GM19455 (cell line): Measurements from ENCODE around the gene TAF4B.
"Not testable (repeated sequence)": the region's sequence is repeated elsewhere in the genome, so short reads cannot be mapped to it uniquely, and the experiment has no call there.

Experiments used
- ATAC-seq: cut with Tn5 transposase; IDR thresholded peaks from one replicate; pipeline ENCODE4 v1.9.1; 2021; ENCODE audit not compliant: unreplicated experiment

TAF4B gene

GRCh38 chr18:26237363-26237762, 11.1 kb downstream of the TAF4B start:
- ATAC-seq: not testable (repeated sequence)

- not testable (repeated sequence) for ATAC-seq
Measured at GRCh38 chr18:26238718-26239117, 12.5 kb downstream of the TAF4B start.

DNA sequence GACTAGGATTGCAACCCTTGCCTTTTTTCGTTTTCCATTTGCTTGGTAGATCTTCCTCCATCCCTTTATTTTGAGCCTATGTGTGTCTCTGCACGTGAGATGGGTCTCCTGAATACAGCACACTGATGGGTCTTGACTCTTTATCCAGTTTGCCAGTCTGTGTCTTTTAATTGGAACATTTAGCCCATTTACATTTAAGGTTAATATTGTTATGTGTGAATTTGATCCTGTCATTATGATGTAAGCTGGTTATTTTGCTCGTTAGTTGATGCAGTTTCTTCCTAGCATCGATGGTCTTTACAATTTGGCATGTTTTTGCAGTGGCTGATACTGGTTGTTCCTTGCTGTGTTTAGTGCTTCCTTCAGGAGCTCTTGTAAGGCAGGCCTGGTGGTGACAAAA, 16.1 kb downstream of the TAF4B start:
- not testable (repeated sequence) for ATAC-seq

GRCh38 chr18:26245434-26245833, 19.2 kb downstream of the TAF4B start:
- not testable (repeated sequence) for ATAC-seq

DNA sequence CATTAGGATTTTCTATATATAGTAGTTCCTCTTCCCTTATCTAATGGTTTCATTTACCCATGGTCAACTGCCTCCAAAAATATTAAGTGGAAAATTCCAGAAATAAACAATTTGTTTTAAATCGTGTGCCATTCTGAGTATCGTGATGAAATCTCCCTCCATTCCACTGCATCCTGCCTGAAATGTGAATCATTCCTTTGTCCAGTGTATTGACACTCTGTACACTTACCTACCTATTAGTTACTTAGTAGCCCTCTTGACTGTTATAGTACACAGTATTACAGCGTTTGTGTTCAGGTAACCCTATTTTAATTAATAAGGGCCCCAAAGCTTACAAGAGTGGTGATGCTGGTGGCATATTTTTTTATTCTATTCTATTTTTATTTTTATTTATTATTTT, 26.2 kb downstream of the TAF4B start:
- no peak for ATAC-seq

GRCh38 chr18:26254808-26255207, 28.6 kb downstream of the TAF4B start:
- ATAC-seq: not testable (repeated sequence)

DNA sequence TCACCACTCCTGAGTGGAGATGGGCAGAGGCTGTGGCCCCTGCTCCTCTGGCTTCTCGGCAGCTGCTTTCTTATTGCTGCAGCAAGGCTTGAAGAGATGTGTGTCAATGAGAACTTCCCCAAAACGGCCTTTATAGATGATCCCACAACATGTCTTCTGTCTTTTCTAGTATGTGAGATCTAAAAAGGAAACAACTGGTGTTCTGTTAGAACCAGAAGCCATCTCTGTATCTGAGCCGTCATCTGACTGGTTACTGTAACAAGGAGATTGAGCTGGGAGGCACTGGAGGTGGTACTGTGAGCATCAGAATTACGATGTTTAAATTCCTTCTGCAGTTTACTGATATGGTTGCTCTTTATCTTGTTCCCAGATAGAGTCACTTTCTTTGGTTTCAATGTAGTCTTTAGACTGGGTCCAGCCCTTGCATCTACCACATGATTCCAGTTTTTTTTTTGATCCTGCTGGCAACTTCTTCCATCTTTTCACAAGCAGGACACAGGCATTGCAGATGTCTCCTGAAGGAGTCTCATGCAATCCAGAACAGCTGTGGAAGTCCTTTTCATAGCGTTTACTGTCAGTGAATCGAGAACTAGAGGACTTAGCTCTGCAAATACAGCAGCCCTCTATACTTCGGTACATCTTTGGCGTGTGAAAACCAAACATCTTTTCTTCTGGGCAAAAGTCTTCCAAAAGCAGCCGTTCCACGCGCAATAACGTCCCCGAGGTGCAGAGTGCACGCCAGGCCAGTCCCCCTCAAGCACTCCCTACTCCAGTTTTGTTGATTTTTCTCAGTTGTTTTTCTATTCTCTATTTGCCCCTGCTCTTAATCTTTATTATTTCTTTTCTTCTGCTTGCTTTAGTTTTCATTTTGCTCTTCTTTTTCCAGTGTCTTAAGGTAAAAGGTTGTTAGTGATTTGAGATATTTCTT, 29.7 kb downstream of the TAF4B start:
- no peak for ATAC-seq

DNA sequence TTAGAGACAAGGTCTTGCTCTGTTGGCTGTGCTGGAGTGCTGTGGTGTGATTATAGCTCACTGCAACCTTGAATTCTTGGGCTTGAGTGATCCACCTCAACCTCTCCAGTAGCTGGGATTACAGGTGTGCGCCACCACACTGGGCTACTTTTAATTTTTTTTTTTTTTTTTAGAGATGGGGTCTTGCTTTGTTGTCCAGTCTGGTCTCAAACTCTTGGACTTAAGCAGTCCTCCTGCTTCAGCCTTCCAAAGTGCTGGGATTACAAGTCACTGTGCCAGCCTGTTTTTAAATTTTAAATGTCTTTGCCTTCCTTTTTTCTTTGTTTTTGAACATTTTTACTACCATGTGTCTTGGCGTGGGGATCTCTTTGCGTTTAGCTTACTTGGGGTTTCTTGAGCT, 32.5 kb downstream of the TAF4B start:
- no peak for ATAC-seq

DNA sequence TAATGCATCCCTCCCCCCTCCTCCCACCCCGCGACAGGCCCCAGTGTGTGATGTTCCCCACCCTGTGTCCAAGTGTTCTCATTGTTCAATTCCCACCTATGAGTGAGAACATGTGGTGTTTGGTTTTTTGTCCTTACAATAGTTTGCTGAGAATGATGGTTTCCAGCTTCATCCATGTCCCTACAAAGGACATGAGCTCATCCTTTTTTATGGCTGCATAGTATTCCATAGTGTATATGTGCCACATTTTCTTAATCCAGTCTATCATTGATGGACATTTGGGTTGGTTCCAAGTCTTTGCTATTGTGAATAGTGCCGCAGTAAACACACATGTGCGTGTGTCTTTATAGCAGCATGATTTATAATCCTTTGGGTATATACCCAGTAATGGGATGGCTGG, 33.2 kb downstream of the TAF4B start:
- ATAC-seq: not testable (repeated sequence)

DNA sequence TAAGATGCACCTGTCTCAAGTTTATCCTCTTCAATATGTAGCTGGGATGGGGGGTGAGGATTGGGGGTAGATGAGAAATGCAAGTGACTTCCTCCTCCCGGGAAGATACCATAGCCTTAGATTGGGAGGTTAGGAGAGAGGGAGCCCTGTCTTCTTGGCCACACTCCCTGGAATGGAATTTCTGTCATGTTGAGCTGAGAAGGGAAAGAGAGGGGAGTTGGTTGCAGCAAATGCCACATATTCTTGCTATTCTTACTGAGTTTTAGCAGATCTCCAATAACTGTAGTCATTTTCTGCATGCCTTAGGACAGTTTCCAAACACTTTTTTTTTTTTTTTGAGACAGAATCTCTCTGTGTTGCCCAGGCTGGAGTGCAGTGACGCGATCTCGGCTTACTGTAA, 35.9 kb downstream of the TAF4B start:
- ATAC-seq: no peak

- no peak for ATAC-seq
Measured at GRCh38 chr18:26267357-26267930, 41.2 kb downstream of the TAF4B start.

DNA sequence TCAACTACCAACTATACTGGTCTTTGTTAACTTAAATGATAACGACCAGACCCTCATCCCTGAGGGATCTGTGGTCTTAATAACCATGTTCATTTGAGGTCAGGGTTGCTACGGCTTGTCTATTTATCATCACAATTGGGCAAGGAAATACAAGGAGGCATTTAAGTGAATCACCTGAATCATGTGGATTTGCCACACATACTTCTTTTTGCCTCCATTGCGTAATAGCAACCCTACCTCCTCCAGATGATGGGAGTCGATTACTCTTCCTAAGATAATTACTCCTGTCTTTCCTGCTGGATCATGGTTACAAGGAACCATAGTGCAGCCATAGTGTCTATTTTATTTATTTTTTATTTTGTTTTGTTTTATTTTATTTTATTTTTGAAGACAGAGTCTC, 42.2 kb downstream of the TAF4B start:
- ATAC-seq: no peak

DNA sequence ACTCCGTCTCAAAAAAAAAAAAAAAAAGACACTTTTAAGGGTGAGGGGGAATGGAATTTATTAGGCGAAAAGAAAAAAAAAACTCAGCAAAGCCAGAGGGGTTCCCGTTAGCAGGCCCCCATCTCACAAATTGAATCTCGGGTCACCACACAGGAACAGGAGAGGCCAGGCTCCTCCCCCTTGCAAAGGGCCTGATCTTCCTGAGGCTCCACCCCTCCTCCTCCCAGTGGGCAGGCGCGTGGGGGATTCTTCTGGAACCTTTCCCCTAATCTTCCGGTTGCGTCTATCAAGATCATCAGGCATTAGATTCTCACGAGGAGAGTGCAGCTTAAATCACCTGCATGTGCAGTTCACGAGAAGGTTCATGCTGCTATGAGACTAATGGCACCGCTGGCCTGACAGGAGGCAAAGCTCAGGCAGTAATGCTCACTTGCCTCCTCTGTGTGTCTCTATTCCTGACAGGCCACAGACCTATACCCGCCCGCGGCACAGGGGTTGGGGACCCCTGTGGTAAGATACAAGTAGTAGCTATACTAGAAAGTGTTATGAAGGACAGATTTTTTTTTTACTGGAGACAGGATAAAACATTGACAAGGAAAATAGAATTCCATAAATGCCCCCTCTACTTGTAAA, 45.8 kb downstream of the TAF4B start:
- ATAC-seq: no peak

DNA sequence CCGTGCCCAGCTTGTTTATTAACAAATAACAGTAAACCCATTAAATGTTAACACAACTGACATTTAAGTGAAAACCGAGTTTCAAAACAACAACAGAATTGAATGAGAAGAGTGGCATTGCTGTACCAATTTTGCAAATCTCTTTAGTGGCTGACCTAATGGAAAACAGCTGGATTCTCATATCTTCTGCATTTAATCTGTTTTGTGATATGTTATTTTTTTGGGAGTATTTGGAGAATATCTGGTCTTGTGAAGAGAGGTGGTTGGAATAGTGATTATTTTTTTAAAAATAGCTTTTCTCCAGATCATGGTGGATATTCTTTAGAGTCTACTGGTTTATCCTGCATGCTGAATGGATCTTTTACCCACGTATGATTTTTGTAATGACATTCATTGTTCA, 51.1 kb downstream of the TAF4B start:
- no peak for ATAC-seq

DNA sequence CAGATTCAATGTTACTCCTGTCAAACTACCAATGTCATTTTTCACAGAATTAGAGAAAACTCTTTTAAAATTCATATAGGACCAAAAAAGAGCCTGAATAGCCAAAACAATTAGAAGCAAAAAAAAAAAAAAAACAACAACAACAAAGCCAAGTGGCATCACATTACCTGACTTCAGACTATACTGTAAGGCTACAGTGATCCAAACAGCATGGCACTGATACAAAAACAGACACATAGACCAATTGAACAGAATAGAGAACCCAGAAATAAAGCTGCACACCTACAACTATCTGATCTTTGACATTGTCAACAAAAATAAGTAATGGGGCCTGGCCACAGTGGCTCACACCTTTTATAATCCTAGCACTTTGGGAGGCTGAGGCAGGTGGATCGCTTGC, 53.2 kb downstream of the TAF4B start:
- ATAC-seq: no peak

- ATAC-seq: no peak
Measured at GRCh38 chr18:26286008-26286407, 59.8 kb downstream of the TAF4B start.

GRCh38 chr18:26287644-26288043, 61.4 kb downstream of the TAF4B start:
- ATAC-seq: no peak

GRCh38 chr18:26290385-26290784, 64.1 kb downstream of the TAF4B start:
- no peak for ATAC-seq

- ATAC-seq: no peak
Measured at GRCh38 chr18:26293982-26294381, 67.7 kb downstream of the TAF4B start.

DNA sequence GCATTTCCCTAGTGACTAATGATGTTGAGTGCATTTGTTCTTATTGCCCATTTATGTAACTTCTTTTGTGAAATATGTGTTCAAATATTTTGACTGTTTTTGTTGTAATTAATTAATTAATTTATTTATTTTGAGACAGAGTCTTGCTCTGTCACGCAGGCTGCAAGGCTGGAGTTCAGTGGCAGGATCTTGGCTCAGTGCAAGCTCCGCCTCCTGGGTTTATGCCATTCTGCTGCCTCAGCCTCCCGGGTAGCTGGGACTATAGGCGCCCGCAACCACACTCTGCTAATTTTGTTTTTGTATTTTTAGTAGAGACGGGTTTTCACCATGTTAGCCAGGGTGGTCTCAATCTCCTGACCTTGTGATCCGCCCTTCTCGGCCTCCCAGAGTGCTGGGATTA, 71.9 kb downstream of the TAF4B start:
- no peak for ATAC-seq

DNA sequence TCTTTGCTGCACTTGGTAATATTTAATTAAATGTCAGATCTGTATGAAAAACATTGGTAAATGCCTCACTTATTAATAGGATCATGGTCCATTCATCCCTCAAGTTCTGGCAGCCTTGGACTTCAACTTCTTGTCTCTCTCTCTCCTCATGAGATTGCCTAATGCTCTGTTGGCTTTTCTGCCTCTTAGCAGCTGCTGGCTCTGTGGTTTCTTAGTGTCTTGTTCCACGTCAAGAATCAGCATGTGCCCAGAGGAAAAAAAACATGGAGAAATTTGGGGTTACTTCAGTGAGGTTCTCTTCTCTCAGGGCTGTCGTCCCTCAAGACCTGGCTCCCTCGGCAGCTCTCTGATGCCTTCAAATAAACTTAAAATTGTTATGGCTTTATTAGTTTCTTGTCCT, 75.4 kb downstream of the TAF4B start:
- ATAC-seq: no peak

- ATAC-seq: not testable (repeated sequence)
Measured at GRCh38 chr18:26303222-26303621, 77.0 kb downstream of the TAF4B start.
